Measurements from ENCODE around the gene ENSA. TPM values are rescaled to one million over a fixed set of nuclear protein-coding genes. Genes with fewer than 3 reads are reported as not detected.
"Not testable (repeated sequence)": the region's sequence is repeated elsewhere in the genome, so short reads cannot be mapped to it uniquely, and the experiment has no call there.

ENSA gene
- total RNA-seq, 1 experiment from 2014 or later, result 194 TPM

DNA sequence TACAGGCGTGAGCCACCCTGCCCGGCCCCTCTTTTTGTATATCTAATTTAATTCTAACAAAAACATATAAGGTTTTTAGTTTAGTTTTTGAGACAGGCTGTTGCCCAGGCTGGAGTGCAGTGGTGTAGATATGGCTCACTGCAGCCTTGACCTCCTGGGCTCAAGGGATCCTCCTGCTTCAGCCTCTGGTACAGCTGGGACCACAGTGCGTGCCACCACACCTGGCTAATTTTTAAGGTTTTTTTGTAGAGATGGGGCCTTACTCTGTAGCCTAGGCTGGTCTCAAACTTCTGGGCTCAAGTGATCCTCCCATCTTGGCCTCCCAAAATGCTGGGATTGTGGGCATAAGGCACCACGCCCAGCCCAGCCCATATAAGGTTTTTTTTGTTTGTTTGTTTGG lies 18.8 kb downstream of the ENSA start:
- H3K36me3 ChIP-seq (ENCODE audit: low read depth, low read length), result no peaks in the 10 kb centered on the region
- peaks cover 28% of the 10 kb centered on the region for H3K79me2 ChIP-seq (ENCODE audit: low read length)
- peak overlapping the region; percentile 71 for H3K9ac ChIP-seq (ENCODE audit: low read length)
- no peaks in the 10 kb centered on the region for H3K9me3 ChIP-seq (ENCODE audit: low read length)
- no peaks in the 10 kb centered on the region for H3K9me2 ChIP-seq (replicated peaks; ENCODE audit: low read length)
- ChIA-PET CTCF (no interaction called here), POLR2A (ENCODE audit: unreplicated experiment) (interaction anchor here (0.7 kb wide), 1 partner anchor 49 kb away, joined by 6 read pairs; no protein-coding TSS in a partner anchor)
- no peak overlapping the region for H3K4me3 ChIP-seq (ENCODE audit: low read length)
- intact Hi-C loops (cut with micrococcal nuclease), result loop anchor here (5.0 kb wide), 1 partner anchor 267 kb away; the partner anchor contains the start of gene ARNT
- ATAC-seq (no peak), DNase-seq (no peak)
- TF ChIP-seq EZH2phosphoT487 (IDR thresholded peaks at IDR 0.05; ENCODE audit: borderline replicate concordance, low read length) (no peak), EZH2 (IDR thresholded peaks at IDR 0.05; ENCODE audit: low read length, unreplicated experiment) (no peak)
- TF ChIP-seq, protein P1, sequence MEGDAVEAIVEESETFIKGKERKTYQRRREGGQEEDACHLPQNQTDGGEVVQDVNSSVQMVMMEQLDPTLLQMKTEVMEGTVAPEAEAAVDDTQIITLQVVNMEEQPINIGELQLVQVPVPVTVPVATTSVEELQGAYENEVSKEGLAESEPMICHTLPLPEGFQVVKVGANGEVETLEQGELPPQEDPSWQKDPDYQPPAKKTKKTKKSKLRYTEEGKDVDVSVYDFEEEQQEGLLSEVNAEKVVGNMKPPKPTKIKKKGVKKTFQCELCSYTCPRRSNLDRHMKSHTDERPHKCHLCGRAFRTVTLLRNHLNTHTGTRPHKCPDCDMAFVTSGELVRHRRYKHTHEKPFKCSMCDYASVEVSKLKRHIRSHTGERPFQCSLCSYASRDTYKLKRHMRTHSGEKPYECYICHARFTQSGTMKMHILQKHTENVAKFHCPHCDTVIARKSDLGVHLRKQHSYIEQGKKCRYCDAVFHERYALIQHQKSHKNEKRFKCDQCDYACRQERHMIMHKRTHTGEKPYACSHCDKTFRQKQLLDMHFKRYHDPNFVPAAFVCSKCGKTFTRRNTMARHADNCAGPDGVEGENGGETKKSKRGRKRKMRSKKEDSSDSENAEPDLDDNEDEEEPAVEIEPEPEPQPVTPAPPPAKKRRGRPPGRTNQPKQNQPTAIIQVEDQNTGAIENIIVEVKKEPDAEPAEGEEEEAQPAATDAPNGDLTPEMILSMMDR (conservative IDR thresholded peaks at IDR 0.05; ENCODE audit: low read depth, low read length), result no peak
- H2AFZ ChIP-seq (ENCODE audit: low read length), result no peak overlapping the region
- H4K20me1 ChIP-seq (ENCODE audit: low read length), result no peaks in the 10 kb centered on the region
- H3F3A ChIP-seq (ENCODE audit: low read length, unreplicated experiment), result peaks cover 14% of the 10 kb centered on the region
- H3K4me2 ChIP-seq (ENCODE audit: low read length), result 0 out of 2 replicates have a peak overlapping the region, but pooled peaks have one; percentile 7
- H3K27me3 ChIP-seq (ENCODE audit: low read length), result no peaks in the 10 kb centered on the region
- H3K27ac ChIP-seq (ENCODE audit: low read length), result peak overlapping the region; percentile 98
- peaks cover 46% of the 10 kb centered on the region for H3K4me1 ChIP-seq (ENCODE audit: insufficient read depth, low read length)
- no TSS peak for BruUV-seq (replicated peaks)

DNA sequence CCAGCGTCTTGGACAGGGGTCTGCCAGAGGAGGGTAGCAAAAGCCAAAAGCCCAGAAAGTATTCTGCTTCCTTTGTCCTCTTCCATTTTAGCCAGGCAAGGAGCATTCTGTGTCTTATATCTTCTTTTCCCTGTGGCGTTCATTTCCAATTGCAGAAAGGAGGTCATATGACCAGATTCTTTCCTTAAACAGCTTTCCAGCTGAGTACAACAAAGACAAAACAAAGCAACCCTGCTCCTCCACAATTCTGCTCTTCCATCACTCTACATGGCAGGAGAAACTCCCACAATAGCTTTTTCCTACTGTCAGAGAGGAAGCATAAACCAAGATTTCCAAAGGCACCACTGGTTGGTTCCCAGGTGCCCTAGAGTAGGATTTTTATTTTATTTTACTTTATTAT lies 19.7 kb downstream of the ENSA start:
- no peak for DNase-seq
- no peaks in the 10 kb centered on the region for H3K9me3 ChIP-seq (ENCODE audit: low read length)
- peaks cover 14% of the 10 kb centered on the region for H3F3A ChIP-seq (ENCODE audit: low read length, unreplicated experiment)
- no peaks in the 10 kb centered on the region for H3K9me2 ChIP-seq (replicated peaks; ENCODE audit: low read length)
- POLR2A ChIA-PET (ENCODE audit: unreplicated experiment), result interaction anchor here (0.6 kb wide), 1 partner anchor 273 kb away, joined by 3 read pairs; no protein-coding TSS in a partner anchor
- H3K9ac ChIP-seq (ENCODE audit: low read length), result peak overlapping the region; percentile 19; the same call in 1 of the 2 replicates
- no peaks in the 10 kb centered on the region for H4K20me1 ChIP-seq (ENCODE audit: low read length)
- intact Hi-C loops (cut with micrococcal nuclease), result loop anchor here (5.0 kb wide), 1 partner anchor 268 kb away; the partner anchor contains the start of gene ARNT
- no peak for TF ChIP-seq EZH2phosphoT487 (IDR thresholded peaks at IDR 0.05; ENCODE audit: borderline replicate concordance, low read length)
- no peak for TF ChIP-seq EZH2 (IDR thresholded peaks at IDR 0.05; ENCODE audit: low read length, unreplicated experiment)
- TF ChIP-seq, protein P1 (conservative IDR thresholded peaks at IDR 0.05; ENCODE audit: low read depth, low read length), result no peak
- no peak overlapping the region for H3K4me2 ChIP-seq (ENCODE audit: low read length)
- CTCF ChIA-PET, result no interaction called here
- H3K27ac ChIP-seq (ENCODE audit: low read length), result peak overlapping the region; percentile 98
- no peaks in the 10 kb centered on the region for H3K36me3 ChIP-seq (ENCODE audit: low read depth, low read length)
- peaks cover 28% of the 10 kb centered on the region for H3K79me2 ChIP-seq (ENCODE audit: low read length)
- H3K4me3 ChIP-seq (ENCODE audit: low read length), result no peak overlapping the region
- ATAC-seq, result no peak
- BruUV-seq (replicated peaks), result no TSS peak
- H2AFZ ChIP-seq (ENCODE audit: low read length), result no peak overlapping the region
- peaks cover 45% of the 10 kb centered on the region for H3K4me1 ChIP-seq (ENCODE audit: insufficient read depth, low read length)
- H3K27me3 ChIP-seq (ENCODE audit: low read length), result no peaks in the 10 kb centered on the region

DNA sequence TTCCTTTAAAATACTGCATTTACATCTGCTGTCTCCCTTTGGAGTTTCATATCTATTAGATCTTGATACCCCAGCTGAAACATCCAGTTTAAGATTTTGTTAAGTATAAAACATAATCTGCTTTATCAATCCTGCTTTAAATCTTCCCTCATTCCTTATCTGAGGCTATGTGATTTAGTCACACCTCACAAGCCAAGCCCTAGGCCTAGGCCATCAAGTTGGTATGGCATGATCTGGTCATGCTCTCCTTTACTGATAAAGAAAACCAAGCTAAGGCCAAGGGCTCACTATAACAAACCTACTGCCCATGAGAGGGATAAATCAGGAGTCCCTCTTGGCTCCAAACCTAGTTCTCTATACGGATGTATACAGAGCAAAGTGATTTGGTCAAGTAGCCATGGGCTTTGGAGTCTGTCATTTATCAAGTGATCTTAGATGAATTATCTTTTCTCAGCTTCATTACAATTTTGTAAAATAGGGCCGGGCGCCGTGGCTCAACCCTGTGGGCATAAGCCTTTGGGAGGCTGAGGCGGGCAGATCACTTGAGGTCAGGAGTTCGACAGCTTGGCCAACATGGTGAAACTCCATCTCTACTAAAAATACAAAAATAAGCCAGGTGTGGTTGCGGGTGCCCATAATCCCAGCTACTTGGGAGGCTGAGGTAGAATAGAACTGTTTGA lies 22.8 kb downstream of the ENSA start:
- ChIA-PET POLR2A (ENCODE audit: unreplicated experiment) (no interaction called here), CTCF (no interaction called here)
- Histone ChIP-seq H3K9me3 (ENCODE audit: low read length) (no peaks in the 10 kb centered on the region), H3K27me3 (ENCODE audit: low read length) (no peaks in the 10 kb centered on the region), H3K4me3 (ENCODE audit: low read length) (no peak overlapping the region), H3K4me2 (ENCODE audit: low read length) (no peak overlapping the region), H4K20me1 (ENCODE audit: low read length) (no peaks in the 10 kb centered on the region), H3K9ac (ENCODE audit: low read length) (no peak overlapping the region), H3K79me2 (ENCODE audit: low read length) (peaks cover 18% of the 10 kb centered on the region; the same call in 1 of the 2 replicates), H3K4me1 (ENCODE audit: insufficient read depth, low read length) (peaks cover 27% of the 10 kb centered on the region), H3K9me2 (replicated peaks; ENCODE audit: low read length) (no peaks in the 10 kb centered on the region), H3F3A (ENCODE audit: low read length, unreplicated experiment) (no peaks in the 10 kb centered on the region), H2AFZ (ENCODE audit: low read length) (no peak overlapping the region), H3K36me3 (ENCODE audit: low read depth, low read length) (no peaks in the 10 kb centered on the region), H3K27ac (ENCODE audit: low read length) (peak overlapping the region; percentile 7; the same call in 1 of the 2 replicates)
- TF ChIP-seq EZH2phosphoT487 (IDR thresholded peaks at IDR 0.05; ENCODE audit: borderline replicate concordance, low read length) (no peak), EZH2 (IDR thresholded peaks at IDR 0.05; ENCODE audit: low read length, unreplicated experiment) (no peak)
- TF ChIP-seq, protein P1 (conservative IDR thresholded peaks at IDR 0.05; ENCODE audit: low read depth, low read length), result no peak
- BruUV-seq (replicated peaks), result no TSS peak
- DNase-seq (no peak), ATAC-seq (no peak)
- intact Hi-C loops (cut with micrococcal nuclease), result no loop called here

DNA sequence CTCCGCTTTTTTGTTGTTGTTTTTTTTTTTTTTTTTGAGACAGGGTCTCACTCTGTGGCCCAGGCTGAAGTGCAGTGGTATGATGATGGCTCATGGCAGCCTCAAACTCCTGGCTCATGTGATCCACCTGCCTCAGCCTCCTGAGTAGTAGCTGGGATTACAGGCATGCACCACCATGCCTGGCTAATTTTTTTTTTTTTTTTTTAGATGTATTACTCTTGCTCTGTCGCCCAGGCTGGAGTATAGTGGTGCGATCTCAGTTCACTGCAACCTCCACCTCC lies 24.0 kb downstream of the ENSA start:
- peak overlapping the region; percentile 92 for H3K27ac ChIP-seq (ENCODE audit: low read length)
- H3K4me2 ChIP-seq (ENCODE audit: low read length), result peak overlapping the region; percentile 40; the same call in 1 of the 2 replicates
- H3F3A ChIP-seq (ENCODE audit: low read length, unreplicated experiment); H3K27me3 ChIP-seq (ENCODE audit: low read length); CTCF ChIA-PET; H3K9me3 ChIP-seq (ENCODE audit: low read length); H3K4me3 ChIP-seq (ENCODE audit: low read length); BruUV-seq (replicated peaks); H3K36me3 ChIP-seq (ENCODE audit: low read depth, low read length); H3K9me2 ChIP-seq (replicated peaks; ENCODE audit: low read length); ATAC-seq; H4K20me1 ChIP-seq (ENCODE audit: low read length); DNase-seq; H2AFZ ChIP-seq (ENCODE audit: low read length): not testable (repeated sequence)
- peaks cover 19% of the 10 kb centered on the region for H3K4me1 ChIP-seq (ENCODE audit: insufficient read depth, low read length)
- intact Hi-C loops (cut with micrococcal nuclease), result loop anchor here (2.0 kb wide), 1 partner anchor 27 kb away; the partner anchor contains the start of gene MCL1
- peaks cover 14% of the 10 kb centered on the region; the same call in 1 of the 2 replicates for H3K79me2 ChIP-seq (ENCODE audit: low read length)
- peak overlapping the region; percentile 60 for H3K9ac ChIP-seq (ENCODE audit: low read length)
- POLR2A ChIA-PET (ENCODE audit: unreplicated experiment), result interaction anchor here (0.6 to 1.1 kb wide), 3 partner anchors 26 to 37 kb away, joined by 3 to 4 read pairs (median 4); partner anchors contain the start of gene MCL1
